GM12865 (cell line): ENCODE measurements around the gene FNDC11.

Source experiments
- DNase-seq: peaks from one replicate; pipeline ENCODE4 v3.0.0; 2010; ENCODE audit warnings: low read depth
- H3K4me3 ChIP-seq: 2 replicates; pipeline ENCODE4 v1.5.1; 2011; ENCODE audit warnings: mild to moderate bottlenecking, low read depth, low read length, control low read depth
- TF ChIP-seq, protein P1 (sequence below): IDR thresholded peaks from 2 replicates; pipeline ENCODE4 v1.5.1; 2011; ENCODE audit warnings: low read length, control low read depth, low read depth, inconsistent platforms; ENCODE audit not compliant: insufficient read depth; ENCODE audit errors: missing control alignments

Gene FNDC11

DNA sequence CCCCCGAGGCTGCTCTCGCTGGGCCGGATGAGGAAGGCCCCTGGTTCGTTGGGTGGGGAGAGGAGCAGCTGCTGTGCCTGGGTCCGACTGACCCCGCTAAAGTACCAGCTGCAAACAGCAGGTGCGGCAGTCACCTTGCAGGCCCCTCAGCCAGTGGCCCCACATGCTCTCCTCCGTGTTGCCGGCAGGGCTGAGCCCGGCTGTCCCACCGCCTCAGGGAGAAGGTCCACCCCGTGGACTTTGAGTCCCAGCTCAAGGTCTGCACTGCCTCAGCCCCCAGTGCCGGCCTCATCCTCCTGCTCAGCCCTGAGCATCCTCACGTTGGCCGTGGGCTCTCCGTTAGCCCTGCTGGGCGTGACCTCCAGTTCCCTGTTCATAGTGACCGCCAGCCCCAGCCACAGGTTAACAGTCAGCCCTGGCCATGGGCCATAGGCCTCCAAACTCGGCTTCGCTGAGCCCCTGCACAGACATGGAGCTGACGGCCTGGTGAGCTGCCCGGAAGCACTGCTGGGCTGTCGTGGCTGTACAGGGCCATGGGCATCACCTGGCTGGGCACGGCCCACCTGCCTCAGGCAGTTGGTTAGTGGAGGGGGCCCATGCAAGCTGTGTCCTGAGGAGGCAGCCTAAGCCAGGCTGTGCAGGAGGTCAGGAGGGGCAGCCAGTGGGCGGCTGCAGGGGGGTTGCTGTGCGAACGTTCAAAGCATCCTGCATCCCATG lies 9.6 kb upstream of the FNDC11 start:
- no peak for DNase-seq
- no peak overlapping the region for H3K4me3 ChIP-seq
- TF ChIP-seq, protein P1, sequence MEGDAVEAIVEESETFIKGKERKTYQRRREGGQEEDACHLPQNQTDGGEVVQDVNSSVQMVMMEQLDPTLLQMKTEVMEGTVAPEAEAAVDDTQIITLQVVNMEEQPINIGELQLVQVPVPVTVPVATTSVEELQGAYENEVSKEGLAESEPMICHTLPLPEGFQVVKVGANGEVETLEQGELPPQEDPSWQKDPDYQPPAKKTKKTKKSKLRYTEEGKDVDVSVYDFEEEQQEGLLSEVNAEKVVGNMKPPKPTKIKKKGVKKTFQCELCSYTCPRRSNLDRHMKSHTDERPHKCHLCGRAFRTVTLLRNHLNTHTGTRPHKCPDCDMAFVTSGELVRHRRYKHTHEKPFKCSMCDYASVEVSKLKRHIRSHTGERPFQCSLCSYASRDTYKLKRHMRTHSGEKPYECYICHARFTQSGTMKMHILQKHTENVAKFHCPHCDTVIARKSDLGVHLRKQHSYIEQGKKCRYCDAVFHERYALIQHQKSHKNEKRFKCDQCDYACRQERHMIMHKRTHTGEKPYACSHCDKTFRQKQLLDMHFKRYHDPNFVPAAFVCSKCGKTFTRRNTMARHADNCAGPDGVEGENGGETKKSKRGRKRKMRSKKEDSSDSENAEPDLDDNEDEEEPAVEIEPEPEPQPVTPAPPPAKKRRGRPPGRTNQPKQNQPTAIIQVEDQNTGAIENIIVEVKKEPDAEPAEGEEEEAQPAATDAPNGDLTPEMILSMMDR, result no peak

DNA sequence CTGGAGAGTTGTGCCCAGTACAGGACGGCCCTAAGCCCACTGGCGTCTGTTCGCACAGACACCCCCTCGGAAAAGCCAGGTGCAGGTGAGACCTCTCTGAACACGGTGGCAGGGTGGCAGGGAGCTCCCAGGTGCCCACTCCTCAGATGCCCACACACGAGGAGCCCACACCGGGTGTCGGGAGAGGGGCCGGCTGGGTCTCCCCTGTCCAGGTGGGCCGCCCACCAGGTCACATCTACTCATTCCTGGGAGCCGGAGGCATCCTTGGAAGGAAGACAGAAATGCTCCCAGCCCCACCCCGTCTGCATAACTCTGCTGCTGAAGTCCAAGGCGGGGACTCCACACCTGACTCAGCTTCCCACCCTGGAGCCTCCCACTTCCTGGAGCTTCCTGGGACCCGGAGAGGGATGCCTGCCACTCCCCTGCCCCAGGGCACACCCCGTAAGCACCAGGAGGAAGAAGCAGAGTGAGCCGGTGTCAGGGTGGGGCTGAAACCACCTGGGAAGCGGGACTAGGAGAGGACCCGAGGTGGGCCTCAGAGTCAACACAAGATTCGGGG lies 8.9 kb upstream of the FNDC11 start:
- TF ChIP-seq, protein P1, result no peak
- H3K4me3 ChIP-seq, result no peak overlapping the region
- DNase-seq, result no peak

DNA sequence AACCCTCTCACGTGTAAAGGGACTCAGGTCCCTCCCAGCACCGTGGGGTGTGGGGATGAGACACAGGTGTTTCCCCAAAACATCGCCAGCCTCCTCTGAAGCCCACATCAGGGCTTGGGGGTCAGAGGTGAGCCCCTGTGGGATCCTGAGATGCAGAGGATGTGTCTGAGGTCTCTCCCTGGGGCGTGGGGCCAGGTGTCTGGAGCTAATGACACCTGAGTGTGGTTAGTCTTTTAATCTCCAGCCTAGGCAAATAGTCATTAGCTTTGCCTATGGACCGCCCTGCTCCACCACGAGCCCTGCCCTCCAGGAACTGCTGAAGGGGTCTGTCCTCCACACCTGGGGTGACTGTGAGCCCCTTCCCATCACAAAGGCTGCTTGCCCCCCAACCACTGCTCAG lies 8.1 kb upstream of the FNDC11 start:
- no peak for DNase-seq
- TF ChIP-seq, protein P1, result no peak
- H3K4me3 ChIP-seq, result no peak overlapping the region

DNA sequence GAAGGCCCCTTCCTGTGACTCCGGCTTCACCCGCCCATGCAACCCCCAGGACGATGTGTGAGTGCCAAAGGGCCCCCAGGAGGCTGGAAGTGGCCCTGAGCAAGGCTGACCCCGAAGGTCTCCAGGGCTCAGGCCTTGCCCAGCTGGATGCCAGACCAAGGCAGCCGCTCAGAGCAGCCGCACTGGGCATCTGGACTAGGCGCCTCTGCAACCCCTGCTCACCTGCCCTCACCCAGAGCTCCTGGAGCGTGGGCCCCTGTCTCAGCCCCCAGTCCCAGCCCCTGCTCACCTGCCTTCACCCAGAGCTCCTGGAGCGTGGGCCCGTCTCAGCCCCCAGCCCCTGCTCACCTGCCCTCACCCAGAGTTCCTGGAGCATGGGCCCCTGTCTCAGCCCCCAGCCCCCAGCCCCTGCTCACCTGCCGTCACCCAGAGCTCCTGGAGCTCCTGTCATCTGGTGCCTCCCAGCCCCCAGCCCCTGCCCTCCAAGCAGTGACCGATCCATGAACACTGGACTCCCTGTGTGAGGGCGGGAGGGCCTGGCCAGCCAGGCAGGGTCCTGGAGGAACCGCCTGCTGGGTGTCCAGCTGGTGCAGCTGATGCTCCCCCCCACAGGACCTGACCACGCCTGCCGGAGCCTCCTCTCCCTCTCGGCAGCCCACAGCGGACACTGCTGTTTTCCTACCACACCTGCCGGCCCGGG lies 7.6 kb upstream of the FNDC11 start:
- no peak overlapping the region for H3K4me3 ChIP-seq
- TF ChIP-seq, protein P1, result no peak
- DNase-seq, result no peak

DNA sequence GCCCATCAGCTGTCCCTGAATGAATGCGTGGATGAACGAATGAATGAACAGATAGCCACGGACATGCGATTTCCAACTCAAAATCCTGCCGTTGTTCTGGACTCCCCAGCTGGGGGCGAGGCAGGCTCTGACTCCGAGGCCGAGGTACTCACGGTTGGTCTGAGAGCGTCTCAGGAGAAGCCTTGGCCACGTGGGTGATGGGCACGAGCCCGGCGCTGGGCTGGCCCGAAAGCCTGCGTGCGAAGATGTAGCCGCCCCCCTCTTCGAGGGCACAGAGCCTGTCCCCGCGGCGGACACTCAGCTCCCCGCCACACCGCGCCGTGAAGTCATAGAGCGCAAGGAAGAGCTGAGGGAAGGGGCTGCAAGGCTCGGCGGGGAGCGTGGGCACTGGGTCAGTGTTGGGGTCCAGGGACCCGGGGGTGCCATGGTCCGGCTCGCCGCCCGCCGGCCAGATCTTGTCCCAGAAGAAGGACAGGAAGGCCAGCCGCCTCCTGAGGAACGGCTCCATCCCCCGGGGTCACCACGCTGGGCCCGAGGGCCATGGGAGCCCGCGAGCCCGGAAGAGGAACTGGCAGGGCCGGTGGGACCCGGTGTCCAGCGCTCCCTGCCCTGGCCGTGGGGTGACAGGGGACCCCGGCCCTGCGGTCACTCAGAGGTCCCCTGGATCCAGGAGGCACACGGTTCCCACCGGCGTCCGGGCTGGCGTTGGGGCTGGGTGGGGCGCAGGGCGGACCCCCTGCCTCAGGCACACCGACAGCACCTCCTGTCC lies 6.8 kb upstream of the FNDC11 start:
- DNase-seq, result no peak
- TF ChIP-seq, protein P1, result no peak
- no peak overlapping the region for H3K4me3 ChIP-seq

DNA sequence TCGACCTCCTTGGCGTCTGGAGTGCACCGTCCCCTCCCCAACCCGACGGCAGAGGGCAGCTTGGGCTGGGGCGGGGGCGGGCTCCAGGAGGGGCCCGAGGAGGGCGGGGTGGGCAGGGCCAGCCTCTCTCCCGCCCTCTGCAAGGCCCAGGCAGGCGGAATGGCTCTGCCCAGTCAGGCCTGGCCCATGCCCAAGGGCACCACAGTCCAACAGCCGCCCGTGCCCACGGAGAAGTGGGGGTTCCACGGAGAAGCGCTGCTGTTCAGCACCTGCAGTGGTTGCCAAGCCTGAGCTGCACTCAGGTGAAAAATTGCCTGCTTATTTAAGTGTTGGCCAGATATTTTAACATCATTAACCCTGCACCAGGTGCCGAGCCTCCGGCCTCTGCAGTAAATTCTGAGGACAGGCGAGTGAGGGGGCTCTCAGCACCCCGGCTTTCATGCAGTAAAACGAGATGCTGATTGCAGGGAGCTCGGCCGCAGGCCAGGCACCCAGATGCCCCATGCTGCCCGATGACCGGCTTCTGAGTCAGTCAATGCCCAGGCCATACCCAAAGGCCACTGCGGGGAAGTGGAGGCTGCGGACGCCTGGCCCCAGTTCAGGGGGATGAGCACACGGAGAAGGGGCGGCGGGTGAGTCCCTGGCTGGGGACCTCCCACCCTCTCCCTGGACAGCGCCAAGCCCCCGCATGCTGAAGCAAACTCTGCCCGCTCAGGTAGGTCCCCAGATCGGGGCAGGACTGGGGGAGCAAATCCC lies 6.1 kb upstream of the FNDC11 start, which contains the start of gene SRMS:
Gene SRMS (minus strand): TSS at position 25 of the 756 bp plus-strand sequence. CDS start 286 bp downstream, outside the sequence.
- TF ChIP-seq, protein P1, result no peak
- DNase-seq, result no peak
- H3K4me3 ChIP-seq, result no peak within 1 kb of the TSS
